Measurements from ENCODE around the gene CBX2.

The CBX2 gene

DNA sequence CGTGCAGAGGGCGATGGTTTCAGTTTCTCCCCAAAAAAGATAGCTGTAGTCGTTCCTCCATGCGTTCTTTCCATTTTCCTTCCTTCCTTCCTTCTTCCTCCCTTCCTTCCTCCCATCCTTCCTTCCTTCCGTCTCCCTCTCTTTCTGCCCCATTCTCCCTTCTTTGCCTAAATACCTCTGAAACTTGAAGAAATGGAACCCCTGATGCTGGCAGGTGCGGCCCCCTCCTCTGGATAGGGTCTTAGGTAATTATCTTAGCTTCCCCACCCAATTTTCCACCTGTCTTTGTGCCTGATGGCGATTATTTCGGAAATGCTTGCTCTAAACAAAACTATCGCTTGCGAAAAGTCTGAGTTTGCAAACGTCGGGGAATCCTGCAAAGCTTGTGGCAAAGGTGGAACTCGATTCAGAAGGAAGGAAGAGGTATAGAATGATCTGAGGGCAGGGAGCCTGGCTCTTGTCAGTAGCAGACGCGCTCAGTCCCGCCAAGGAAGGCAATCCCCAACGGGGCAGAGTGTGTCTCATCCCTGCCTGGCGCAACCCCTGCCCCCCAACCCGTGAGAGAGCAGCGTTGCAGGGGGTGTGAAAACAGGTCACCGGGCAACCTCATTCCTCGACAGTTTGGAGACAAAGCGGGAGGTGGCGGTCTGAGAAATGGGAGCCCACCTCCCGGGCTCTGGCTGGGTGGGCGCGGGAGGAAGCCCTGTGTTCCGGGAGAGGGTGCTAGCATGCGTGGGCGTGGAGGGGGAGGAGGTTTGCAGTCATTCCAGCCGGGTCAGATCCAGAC is 21.8 kb downstream of the CBX2 start:
- TF ChIP-seq, protein P1, sequence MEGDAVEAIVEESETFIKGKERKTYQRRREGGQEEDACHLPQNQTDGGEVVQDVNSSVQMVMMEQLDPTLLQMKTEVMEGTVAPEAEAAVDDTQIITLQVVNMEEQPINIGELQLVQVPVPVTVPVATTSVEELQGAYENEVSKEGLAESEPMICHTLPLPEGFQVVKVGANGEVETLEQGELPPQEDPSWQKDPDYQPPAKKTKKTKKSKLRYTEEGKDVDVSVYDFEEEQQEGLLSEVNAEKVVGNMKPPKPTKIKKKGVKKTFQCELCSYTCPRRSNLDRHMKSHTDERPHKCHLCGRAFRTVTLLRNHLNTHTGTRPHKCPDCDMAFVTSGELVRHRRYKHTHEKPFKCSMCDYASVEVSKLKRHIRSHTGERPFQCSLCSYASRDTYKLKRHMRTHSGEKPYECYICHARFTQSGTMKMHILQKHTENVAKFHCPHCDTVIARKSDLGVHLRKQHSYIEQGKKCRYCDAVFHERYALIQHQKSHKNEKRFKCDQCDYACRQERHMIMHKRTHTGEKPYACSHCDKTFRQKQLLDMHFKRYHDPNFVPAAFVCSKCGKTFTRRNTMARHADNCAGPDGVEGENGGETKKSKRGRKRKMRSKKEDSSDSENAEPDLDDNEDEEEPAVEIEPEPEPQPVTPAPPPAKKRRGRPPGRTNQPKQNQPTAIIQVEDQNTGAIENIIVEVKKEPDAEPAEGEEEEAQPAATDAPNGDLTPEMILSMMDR (IDR thresholded peaks at IDR 0.05; ENCODE audit: borderline replicate concordance, control extremely low read depth, extremely low read depth, insufficient read depth, missing control alignments): no peak
- in situ Hi-C loops (cut with MboI; ENCODE audit: low sequenced_read_pairs, unreplicated experiment): no loop called here
- DNase-seq (ENCODE audit: low spot score): no peak

DNA sequence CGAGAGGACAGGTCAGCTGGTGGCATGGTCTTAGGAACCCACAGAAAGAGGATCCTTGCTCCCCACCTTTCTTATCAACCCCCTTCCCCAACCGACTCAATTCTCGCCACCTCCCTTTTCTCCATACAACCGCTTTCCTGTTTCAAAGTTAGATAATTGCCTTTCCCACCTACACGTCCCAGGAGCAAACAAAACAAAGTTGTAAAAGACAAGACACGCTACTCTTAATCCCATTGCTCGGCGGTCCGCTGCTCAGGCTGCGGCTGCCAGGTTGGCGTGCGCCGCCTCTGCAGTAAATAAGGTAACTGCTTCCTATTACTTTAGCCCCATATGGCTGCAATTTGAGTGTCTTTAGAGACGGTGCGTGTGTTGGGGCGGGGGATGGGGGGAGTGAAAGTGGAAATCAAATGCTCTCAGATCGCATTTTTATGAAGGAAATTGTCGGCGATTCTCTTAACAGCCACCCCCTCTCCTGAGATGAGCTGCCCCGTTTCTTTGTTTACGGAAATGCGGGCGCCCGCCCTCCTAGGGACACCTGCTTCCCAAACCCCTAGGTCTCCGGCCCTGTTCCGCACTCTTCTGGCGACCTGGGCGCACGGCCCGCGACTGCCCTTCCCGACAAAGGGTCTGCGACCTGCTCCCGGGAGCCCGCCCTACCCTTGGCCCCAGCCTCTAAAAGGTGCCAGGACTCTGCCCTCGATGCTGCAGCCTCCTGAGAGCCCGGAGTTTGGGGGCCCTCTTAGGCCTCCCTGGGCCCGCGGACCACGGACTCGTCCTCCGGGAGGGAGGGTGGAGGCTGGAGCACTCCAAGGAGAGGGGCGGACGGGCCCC is 22.6 kb downstream of the CBX2 start:
- in situ Hi-C loops (cut with MboI; ENCODE audit: low sequenced_read_pairs, unreplicated experiment): no loop called here
- no peak for DNase-seq (ENCODE audit: low spot score)

DNA sequence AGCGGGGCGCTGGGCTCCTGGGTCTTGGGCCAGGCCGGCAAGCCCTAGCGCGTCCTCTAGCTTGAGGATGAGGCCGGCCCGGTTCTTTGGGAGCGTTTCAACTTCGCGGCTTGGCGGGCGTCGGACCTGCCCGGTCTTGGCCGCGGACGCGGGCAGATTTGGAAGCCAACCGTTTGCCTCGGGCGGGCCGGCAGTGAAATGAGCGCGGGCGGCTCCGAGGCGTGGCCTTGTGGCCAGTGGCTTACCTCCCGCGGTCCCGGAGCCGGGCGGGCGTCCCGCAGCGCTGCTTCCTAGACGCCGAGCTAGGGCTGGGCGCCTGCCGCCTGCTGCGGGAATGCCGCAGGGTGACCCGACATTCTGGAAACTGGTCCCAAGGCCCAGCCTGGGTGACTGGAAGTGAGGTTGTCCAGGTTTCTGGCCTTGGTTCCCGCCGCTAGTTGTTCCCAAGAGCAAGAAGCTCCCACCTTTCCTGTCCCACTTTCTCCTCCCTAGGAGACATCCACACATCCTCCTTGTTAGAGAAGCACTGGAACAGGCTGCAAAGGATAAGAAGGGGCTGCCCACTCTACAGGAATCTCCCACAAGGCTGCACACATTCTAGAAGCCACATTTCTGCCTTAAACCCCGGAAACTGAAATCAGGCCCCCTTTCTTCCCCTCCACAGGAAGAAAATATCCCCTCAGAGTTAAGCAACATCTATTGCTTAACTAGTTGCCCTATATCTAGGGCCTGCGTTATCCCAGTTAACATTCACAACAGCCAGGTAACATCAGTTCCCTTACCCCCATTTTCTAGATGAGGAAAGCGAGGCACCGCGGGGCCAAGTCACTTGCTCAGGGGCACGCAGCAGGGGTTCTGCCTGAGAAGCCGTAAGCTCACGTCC is 23.4 kb downstream of the CBX2 start:
- no peak for DNase-seq (ENCODE audit: low spot score)
- in situ Hi-C loops (cut with MboI; ENCODE audit: low sequenced_read_pairs, unreplicated experiment): no loop called here
- TF ChIP-seq, protein P1 (IDR thresholded peaks at IDR 0.05; ENCODE audit: borderline replicate concordance, control extremely low read depth, extremely low read depth, insufficient read depth, missing control alignments): no peak

More for the DNA sequence above, 22.6 kb downstream of the CBX2 start:
- TF ChIP-seq, protein P1 (IDR thresholded peaks at IDR 0.05; ENCODE audit: borderline replicate concordance, control extremely low read depth, extremely low read depth, insufficient read depth, missing control alignments): no peak

DNA sequence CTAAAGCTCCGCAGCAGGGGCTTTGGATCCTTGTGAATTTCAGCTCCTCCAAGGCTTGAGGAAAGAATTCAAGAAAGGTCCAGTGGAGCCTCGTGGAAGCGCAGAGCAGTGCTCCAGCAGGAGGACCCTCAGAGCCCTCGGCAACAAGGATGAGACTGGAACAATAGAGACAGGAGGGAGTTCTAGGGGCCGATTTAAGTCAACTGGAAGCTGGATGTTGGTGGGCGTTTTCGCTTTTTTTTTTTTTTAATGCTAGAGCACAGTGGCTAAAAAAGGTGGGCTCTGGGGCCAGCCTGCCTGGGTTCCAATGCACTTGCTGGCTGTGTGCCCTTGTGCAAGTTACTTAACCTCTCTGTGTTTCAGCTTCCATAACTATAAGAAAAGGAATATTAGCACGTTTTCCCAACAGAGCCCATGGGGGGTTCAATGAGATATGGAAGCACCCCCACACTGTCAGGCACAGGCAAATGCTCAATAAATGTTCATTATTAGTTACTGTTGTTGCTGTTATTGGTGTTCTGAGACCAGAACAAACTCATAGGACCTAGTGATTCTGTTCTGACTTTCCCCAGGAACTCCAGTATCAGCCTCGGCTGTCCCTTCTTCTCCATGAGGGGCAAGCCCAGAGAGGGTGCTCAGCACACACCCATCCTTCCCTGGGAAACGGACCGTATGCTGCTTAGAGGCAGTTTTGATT is 24.2 kb downstream of the CBX2 start:
- TF ChIP-seq, protein P1 (IDR thresholded peaks at IDR 0.05; ENCODE audit: borderline replicate concordance, control extremely low read depth, extremely low read depth, insufficient read depth, missing control alignments): no peak
- no peak for DNase-seq (ENCODE audit: low spot score)
- in situ Hi-C loops (cut with MboI; ENCODE audit: low sequenced_read_pairs, unreplicated experiment): no loop called here

DNA sequence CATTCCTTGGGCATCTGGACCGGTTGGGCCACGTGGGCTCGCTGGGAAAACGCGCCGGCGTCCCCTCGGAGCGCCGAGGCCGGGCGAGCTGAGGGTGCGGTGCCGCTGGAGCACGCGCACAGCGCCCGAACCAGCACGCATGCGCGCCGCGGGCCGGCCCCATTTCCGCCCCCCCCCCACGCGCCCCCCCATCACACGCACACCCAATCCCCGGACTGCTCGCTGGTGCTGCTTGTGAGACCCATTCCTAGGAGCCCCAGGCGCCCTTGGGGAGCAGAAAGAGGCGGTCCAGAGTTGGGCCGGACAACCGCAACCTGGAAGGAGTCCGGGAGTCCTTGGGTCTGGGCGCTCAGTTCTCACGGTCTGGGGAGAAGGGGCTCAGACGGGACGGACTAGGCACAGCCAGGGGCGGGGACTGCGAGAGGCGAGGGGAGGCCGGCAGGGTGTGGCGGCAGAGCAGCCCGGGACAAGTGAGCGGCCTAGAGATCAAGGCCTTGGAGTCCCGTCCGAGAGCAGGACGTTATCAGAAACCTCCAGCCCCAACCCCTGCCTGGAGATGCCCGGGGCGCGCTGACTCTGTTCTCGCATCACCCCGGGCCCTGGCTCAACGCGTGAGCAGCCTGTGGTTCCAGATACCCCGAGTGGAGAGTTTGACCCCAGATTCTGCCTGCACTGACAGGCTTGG is 24.9 kb downstream of the CBX2 start:
- in situ Hi-C loops (cut with MboI; ENCODE audit: low sequenced_read_pairs, unreplicated experiment): no loop called here
- TF ChIP-seq, protein P1 (IDR thresholded peaks at IDR 0.05; ENCODE audit: borderline replicate concordance, control extremely low read depth, extremely low read depth, insufficient read depth, missing control alignments): no peak
- DNase-seq (ENCODE audit: low spot score): no peak

All from GM13976 (cell line).